NCI-H446 (cell line): ENCODE results near the gene ACTN2.

Source experiments
- DNase-seq, 2 experiments: peaks; one replicate each; lab custom pipeline; 2025; lab: John Stamatoyannopoulos, UW

The ACTN2 gene

GRCh38 chr1:236742421-236743160 is 56.3 kb downstream of the ACTN2 start:
- no peak for DNase-seq

- no peak for DNase-seq
Observed at GRCh38 chr1:236744533-236744932, 58.2 kb downstream of the ACTN2 start.

- no peak for DNase-seq
Observed at GRCh38 chr1:236746785-236747184, 60.5 kb downstream of the ACTN2 start.

- no peak for DNase-seq
Observed at GRCh38 chr1:236747311-236747985, 61.1 kb downstream of the ACTN2 start.

- no peak for DNase-seq
Observed at GRCh38 chr1:236748268-236748870, 62.1 kb downstream of the ACTN2 start.

- DNase-seq = no peak
Observed at GRCh38 chr1:236750928-236751327, 64.6 kb downstream of the ACTN2 start.

- DNase-seq = no peak
Observed at GRCh38 chr1:236751385-236751784, 65.1 kb downstream of the ACTN2 start.

- no peak for DNase-seq
Observed at GRCh38 chr1:236751935-236752334, 65.6 kb downstream of the ACTN2 start.

- peak in 1 of 2 experiments; percentile 49 for DNase-seq
Observed at GRCh38 chr1:236753516-236753915, 67.2 kb downstream of the ACTN2 start.

GRCh38 chr1:236753964-236754363 is 67.7 kb downstream of the ACTN2 start:
- DNase-seq = no peak

GRCh38 chr1:236754525-236755210 is 68.4 kb downstream of the ACTN2 start:
- DNase-seq = no peak

GRCh38 chr1:236757640-236758039 is 71.3 kb downstream of the ACTN2 start:
- DNase-seq = no peak

- peak; percentile 9 to 63 for DNase-seq
Observed at GRCh38 chr1:236759252-236759859, 73.1 kb downstream of the ACTN2 start.

GRCh38 chr1:236760480-236760879 is 74.2 kb downstream of the ACTN2 start:
- DNase-seq = no peak

GRCh38 chr1:236760986-236761385 is 74.7 kb downstream of the ACTN2 start:
- DNase-seq = no peak

- DNase-seq = no peak
Observed at GRCh38 chr1:236761397-236762132, 75.3 kb downstream of the ACTN2 start.

- DNase-seq = no peak
Observed at GRCh38 chr1:236762410-236762809, 76.1 kb downstream of the ACTN2 start.

- DNase-seq = no peak
Observed at GRCh38 chr1:236765831-236766230, 79.5 kb downstream of the ACTN2 start.

GRCh38 chr1:236766506-236766905 is 80.2 kb downstream of the ACTN2 start:
- no peak for DNase-seq

GRCh38 chr1:236767276-236767675 is 81.0 kb downstream of the ACTN2 start:
- no peak for DNase-seq

GRCh38 chr1:236768601-236769000 is 82.3 kb downstream of the ACTN2 start:
- DNase-seq = no peak
